ENCODE measurements around the gene COMMD4. TPM values are rescaled to one million over a fixed set of nuclear protein-coding genes. Genes with fewer than 3 reads are reported as not detected.
"Not testable (repeated sequence)": the region's sequence is repeated elsewhere in the genome, so short reads cannot be mapped to it uniquely, and the experiment has no call there.

COMMD4 gene
- total and polyA plus RNA-seq, 2 donors, result 99.0 to 106 TPM

DNA sequence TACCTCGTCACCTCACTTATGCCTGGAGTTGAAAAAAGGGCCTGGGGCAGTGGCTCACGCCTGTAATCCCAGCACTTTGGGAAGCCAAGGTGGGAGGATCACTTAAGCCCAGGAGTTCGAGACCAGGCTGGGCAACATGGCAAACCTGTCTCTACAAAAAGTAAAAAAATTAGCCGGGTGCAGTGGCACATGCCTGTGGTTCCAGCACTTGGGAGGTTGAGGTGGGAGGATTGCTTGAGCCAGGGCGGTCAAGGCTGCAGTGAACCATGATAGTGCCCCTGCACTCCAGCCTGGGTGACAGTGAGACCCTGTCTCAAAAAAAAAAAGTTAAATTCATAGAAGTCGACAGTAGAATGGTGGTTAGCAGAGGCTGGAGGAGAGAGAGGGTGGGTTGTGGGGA is 6.4 kb downstream of the COMMD4 start:
- WGBS, result 98% methylated on average over 6 of the region's 6 CpGs
- Histone ChIP-seq H3K9me3 (ENCODE audit: control insufficient read depth in 2 of 2, insufficient read depth in 1 of 2, low read length in 1 of 2) (no peaks in the 10 kb centered on the region), H3K27ac (ENCODE audit: low read depth in 1 of 2, low read length in 1 of 2) (no peak overlapping the region), H3K4me3 (ENCODE audit: low read length in 2 of 2) (no peak overlapping the region), H3K36me3 (ENCODE audit: control insufficient read depth in 2 of 2, insufficient read depth in 2 of 2, low read length in 1 of 2) (peaks cover 23 to 31% of the 10 kb centered on the region in 2 donors), H3K4me1 (ENCODE audit: control insufficient read depth in 2 of 2, insufficient read depth in 2 of 2, low read length in 2 of 2) (peaks cover 5 to 6% of the 10 kb centered on the region in 2 donors), H3K27me3 (ENCODE audit: control insufficient read depth in 2 of 2, insufficient read depth in 1 of 2, low read length in 1 of 2) (peaks cover 0 to 4% of the 10 kb centered on the region in 2 donors)
- no peak for DNase-seq (ENCODE audit: low read depth in 6 of 9, low spot score in 9 of 9)

- 66% methylated on average over 8 of the region's 8 CpGs for WGBS
- Histone ChIP-seq H3K36me3 (ENCODE audit: control insufficient read depth in 2 of 2, insufficient read depth in 2 of 2, low read length in 1 of 2) (peaks cover 23 to 26% of the 10 kb centered on the region in 2 donors), H3K27me3 (ENCODE audit: control insufficient read depth in 2 of 2, insufficient read depth in 1 of 2, low read length in 1 of 2) (peaks cover 0 to 20% of the 10 kb centered on the region in 2 donors), H3K4me1 (ENCODE audit: control insufficient read depth in 2 of 2, insufficient read depth in 2 of 2, low read length in 2 of 2) (peaks cover 13 to 16% of the 10 kb centered on the region in 2 donors)
- not testable (repeated sequence) for DNase-seq (ENCODE audit: low read depth in 6 of 9, low spot score in 9 of 9); H3K27ac ChIP-seq (ENCODE audit: low read depth in 1 of 2, low read length in 1 of 2); H3K9me3 ChIP-seq (ENCODE audit: control insufficient read depth in 2 of 2, insufficient read depth in 1 of 2, low read length in 1 of 2); H3K4me3 ChIP-seq (ENCODE audit: low read length in 2 of 2)
These were observed 8.1 kb downstream of the COMMD4 start for GRCh38 chr15:75343953-75344352.

- DNase-seq (ENCODE audit: low read depth in 6 of 9, low spot score in 9 of 9), result no peak
- Histone ChIP-seq H3K27me3 (ENCODE audit: control insufficient read depth in 2 of 2, insufficient read depth in 1 of 2, low read length in 1 of 2) (peaks cover 0 to 23% of the 10 kb centered on the region in 2 donors), H3K27ac (ENCODE audit: low read depth in 1 of 2, low read length in 1 of 2) (peak within 1 kb of the TSS; percentile 76 to 81), H3K4me1 (ENCODE audit: control insufficient read depth in 2 of 2, insufficient read depth in 2 of 2, low read length in 2 of 2) (peaks cover 25 to 34% of the 10 kb centered on the region in 2 donors), H3K36me3 (ENCODE audit: control insufficient read depth in 2 of 2, insufficient read depth in 2 of 2, low read length in 1 of 2) (peaks cover under 1 to 4% of the 10 kb centered on the region in 2 donors), H3K9me3 (ENCODE audit: control insufficient read depth in 2 of 2, insufficient read depth in 1 of 2, low read length in 1 of 2) (peaks cover 3 to 21% of the 10 kb centered on the region in 2 donors), H3K4me3 (ENCODE audit: low read length in 2 of 2) (peak within 1 kb of the TSS; percentile 77 to 86)
- 24% methylated on average over 20 of the region's 20 CpGs for WGBS
These were observed 10.9 kb downstream of the COMMD4 start, which contains the start of gene NEIL1 for GRCh38 chr15:75346796-75347221. NEIL1 (plus strand) TSS chr15:75347039; CDS start chr15:75348906, 1,867 bp downstream.

- peaks cover 1 to 4% of the 10 kb centered on the region in 2 donors for H3K36me3 ChIP-seq (ENCODE audit: control insufficient read depth in 2 of 2, insufficient read depth in 2 of 2, low read length in 1 of 2)
- H3K9me3 ChIP-seq (ENCODE audit: control insufficient read depth in 2 of 2, insufficient read depth in 1 of 2, low read length in 1 of 2), result peaks cover 3 to 21% of the 10 kb centered on the region in 2 donors
- H3K27ac ChIP-seq (ENCODE audit: low read depth in 1 of 2, low read length in 1 of 2), result peak overlapping the region; percentile 76 to 81
- peak in 7 of 9 donors; percentile 65 to 90 (median 73) for DNase-seq (ENCODE audit: low read depth in 6 of 9, low spot score in 9 of 9)
- H3K27me3 ChIP-seq (ENCODE audit: control insufficient read depth in 2 of 2, insufficient read depth in 1 of 2, low read length in 1 of 2), result peaks cover 0 to 23% of the 10 kb centered on the region in 2 donors
- under 1% methylated on average over 65 of the region's 65 CpGs for WGBS
- peaks cover 25 to 34% of the 10 kb centered on the region in 2 donors for H3K4me1 ChIP-seq (ENCODE audit: control insufficient read depth in 2 of 2, insufficient read depth in 2 of 2, low read length in 2 of 2)
- H3K4me3 ChIP-seq (ENCODE audit: low read length in 2 of 2), result peak overlapping the region; percentile 77 to 86
These were observed 11.6 kb downstream of the COMMD4 start for GRCh38 chr15:75347222-75348033.

DNA sequence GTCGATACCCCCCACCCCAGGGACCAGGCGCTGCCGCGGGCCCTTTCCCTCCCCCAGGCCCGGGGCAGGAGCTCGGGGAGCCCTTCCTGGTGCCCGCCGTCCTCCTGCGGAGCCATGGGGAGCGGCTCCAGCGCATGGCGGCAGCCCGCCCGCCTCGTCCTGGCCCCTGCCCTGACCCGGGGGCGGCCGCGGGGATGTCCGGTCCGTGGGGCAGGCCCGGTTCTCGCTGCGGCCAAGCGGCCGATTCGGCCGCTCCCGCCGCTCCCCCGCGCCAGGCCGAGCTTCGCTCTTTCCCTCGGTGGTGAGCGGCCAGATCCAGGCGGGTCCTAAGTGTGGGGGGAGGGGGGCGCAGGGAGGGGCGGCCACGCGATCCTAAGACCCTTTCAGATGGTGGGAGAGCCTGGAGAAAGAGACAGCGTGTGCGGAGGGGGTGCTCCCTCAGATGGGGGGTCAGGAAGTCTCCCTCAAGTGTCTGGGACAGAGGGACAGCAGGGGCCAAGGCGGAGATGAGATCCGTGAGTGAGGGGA is 12.2 kb downstream of the COMMD4 start:
- DNase-seq (ENCODE audit: low read depth in 6 of 9, low spot score in 9 of 9), result no peak
- Histone ChIP-seq H3K4me3 (ENCODE audit: low read length in 2 of 2) (peak overlapping the region; percentile 77 to 86), H3K27me3 (ENCODE audit: control insufficient read depth in 2 of 2, insufficient read depth in 1 of 2, low read length in 1 of 2) (peaks cover 0 to 23% of the 10 kb centered on the region in 2 donors), H3K9me3 (ENCODE audit: control insufficient read depth in 2 of 2, insufficient read depth in 1 of 2, low read length in 1 of 2) (peaks cover 3 to 21% of the 10 kb centered on the region in 2 donors), H3K27ac (ENCODE audit: low read depth in 1 of 2, low read length in 1 of 2) (peak overlapping the region in 1 of 2 donors; percentile 36), H3K4me1 (ENCODE audit: control insufficient read depth in 2 of 2, insufficient read depth in 2 of 2, low read length in 2 of 2) (peaks cover 25 to 34% of the 10 kb centered on the region in 2 donors), H3K36me3 (ENCODE audit: control insufficient read depth in 2 of 2, insufficient read depth in 2 of 2, low read length in 1 of 2) (peaks cover 4 to 5% of the 10 kb centered on the region in 2 donors)
- 3% methylated on average over 45 of the region's 45 CpGs for WGBS

- peak in 1 of 9 donors; percentile 36 for DNase-seq (ENCODE audit: low read depth in 6 of 9, low spot score in 9 of 9)
- Histone ChIP-seq H3K27ac (ENCODE audit: low read depth in 1 of 2, low read length in 1 of 2) (no peak overlapping the region), H3K27me3 (ENCODE audit: control insufficient read depth in 2 of 2, insufficient read depth in 1 of 2, low read length in 1 of 2) (peaks cover 0 to 23% of the 10 kb centered on the region in 2 donors), H3K9me3 (ENCODE audit: control insufficient read depth in 2 of 2, insufficient read depth in 1 of 2, low read length in 1 of 2) (peaks cover 3 to 21% of the 10 kb centered on the region in 2 donors), H3K36me3 (ENCODE audit: control insufficient read depth in 2 of 2, insufficient read depth in 2 of 2, low read length in 1 of 2) (peaks cover 4 to 5% of the 10 kb centered on the region in 2 donors), H3K4me1 (ENCODE audit: control insufficient read depth in 2 of 2, insufficient read depth in 2 of 2, low read length in 2 of 2) (peaks cover 25 to 34% of the 10 kb centered on the region in 2 donors), H3K4me3 (ENCODE audit: low read length in 2 of 2) (peak overlapping the region; percentile 77 to 86)
- 57% methylated on average over 46 of the region's 46 CpGs for WGBS
These were observed 12.9 kb downstream of the COMMD4 start for GRCh38 chr15:75348562-75349350.

DNA sequence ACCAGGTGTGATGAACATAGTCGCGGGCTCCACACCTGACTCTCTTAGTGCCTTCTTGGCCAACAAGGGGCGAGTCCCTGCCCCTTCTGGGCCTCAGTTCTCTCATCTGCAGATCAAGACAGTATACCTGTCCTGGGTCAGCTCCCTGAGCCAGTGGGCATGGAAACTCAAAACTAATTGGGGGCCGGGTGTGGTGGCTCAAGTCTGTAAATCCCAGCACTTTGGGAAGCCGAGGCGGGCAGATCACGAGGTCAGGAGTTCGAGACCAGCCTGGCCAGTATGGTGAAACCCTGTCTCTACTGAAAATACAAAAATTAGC is 13.4 kb downstream of the COMMD4 start:
- H3K36me3 ChIP-seq (ENCODE audit: control insufficient read depth in 2 of 2, insufficient read depth in 2 of 2, low read length in 1 of 2); DNase-seq (ENCODE audit: low read depth in 6 of 9, low spot score in 9 of 9); H3K27ac ChIP-seq (ENCODE audit: low read depth in 1 of 2, low read length in 1 of 2): not testable (repeated sequence)
- WGBS, result 95% methylated on average over 8 of the region's 8 CpGs
- Histone ChIP-seq H3K4me3 (ENCODE audit: low read length in 2 of 2) (peak overlapping the region in 1 of 2 donors; percentile 77), H3K4me1 (ENCODE audit: control insufficient read depth in 2 of 2, insufficient read depth in 2 of 2, low read length in 2 of 2) (peaks cover 25 to 34% of the 10 kb centered on the region in 2 donors), H3K27me3 (ENCODE audit: control insufficient read depth in 2 of 2, insufficient read depth in 1 of 2, low read length in 1 of 2) (peaks cover 0 to 23% of the 10 kb centered on the region in 2 donors), H3K9me3 (ENCODE audit: control insufficient read depth in 2 of 2, insufficient read depth in 1 of 2, low read length in 1 of 2) (peaks cover 3 to 21% of the 10 kb centered on the region in 2 donors)

DNA sequence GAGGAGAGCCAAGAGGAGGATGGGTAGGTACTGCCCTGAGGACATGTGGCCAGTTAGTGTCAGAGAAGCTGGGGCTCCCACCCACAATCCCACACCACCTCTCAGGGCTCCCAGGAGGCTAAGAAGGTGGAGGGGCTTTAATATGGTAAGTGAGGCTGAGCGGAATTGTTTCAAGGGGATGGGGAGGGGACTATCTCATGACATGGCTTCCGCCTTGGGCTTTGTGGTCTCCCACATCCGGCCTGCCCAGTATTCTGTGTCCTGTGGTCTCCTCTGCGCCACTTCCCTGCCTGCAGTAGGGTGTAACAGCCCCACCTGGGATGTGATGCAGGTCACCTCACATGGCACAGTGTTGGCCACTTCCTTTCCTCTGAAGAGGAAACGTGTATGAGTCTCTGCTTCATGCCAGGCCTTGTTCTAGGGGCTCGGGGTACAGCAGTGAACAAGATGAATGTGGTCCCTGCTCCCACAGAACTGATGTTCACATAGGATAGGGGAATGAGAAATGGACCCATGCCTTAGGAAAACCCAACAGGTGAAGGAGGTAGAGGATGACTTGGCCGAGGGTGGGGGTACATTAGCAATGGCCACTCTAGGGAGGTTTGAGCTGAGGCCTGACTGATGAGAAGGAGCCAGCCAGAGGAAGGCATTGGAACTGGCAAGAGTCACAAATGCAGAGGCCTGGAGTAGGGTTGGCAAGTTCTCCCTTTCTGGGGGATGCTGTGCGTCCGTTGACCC is 14.2 kb downstream of the COMMD4 start:
- 38% methylated on average over 9 of the region's 9 CpGs for WGBS
- no peak overlapping the region for H3K4me3 ChIP-seq (ENCODE audit: low read length in 2 of 2)
- peak in 5 of 9 donors; percentile 39 to 87 (median 74) for DNase-seq (ENCODE audit: low read depth in 6 of 9, low spot score in 9 of 9)
- H3K9me3 ChIP-seq (ENCODE audit: control insufficient read depth in 2 of 2, insufficient read depth in 1 of 2, low read length in 1 of 2), result peaks cover 3 to 21% of the 10 kb centered on the region in 2 donors
- peaks cover 10 to 14% of the 10 kb centered on the region in 2 donors for H3K36me3 ChIP-seq (ENCODE audit: control insufficient read depth in 2 of 2, insufficient read depth in 2 of 2, low read length in 1 of 2)
- H3K27me3 ChIP-seq (ENCODE audit: control insufficient read depth in 2 of 2, insufficient read depth in 1 of 2, low read length in 1 of 2), result peaks cover 0 to 23% of the 10 kb centered on the region in 2 donors
- peak overlapping the region; percentile 33 to 70 for H3K27ac ChIP-seq (ENCODE audit: low read depth in 1 of 2, low read length in 1 of 2)
- H3K4me1 ChIP-seq (ENCODE audit: control insufficient read depth in 2 of 2, insufficient read depth in 2 of 2, low read length in 2 of 2), result peaks cover 25 to 34% of the 10 kb centered on the region in 2 donors
